OCI-LY1 (cell line): ENCODE measurements around the gene PPP2CA.

ENCODE experiments used
- CTCF ChIP-seq: fragments of 200-600 bp; sonication (generic), shearing (Covaris generic); IDR thresholded peaks from 2 replicates; pipeline ENCODE4 v1.5.1; 2017; ENCODE audit warnings: mild to moderate bottlenecking, antibody characterized with exemption, low read length, moderate library complexity, mixed read lengths
- EZH2 ChIP-seq: fragments of 200-600 bp; sonication (generic), shearing (Covaris generic); IDR thresholded peaks from 2 replicates; pipeline ENCODE4 v1.8.0; 2017; ENCODE audit warnings: borderline replicate concordance, mixed run types, mild to moderate bottlenecking, antibody characterized with exemption, low read length, moderate library complexity, mixed read lengths

- TF ChIP-seq EZH2 (no peak), CTCF (no peak)
These were observed 30.2 kb downstream of the PPP2CA start for GRCh38 chr5:134195666-134196065.
